Fibroblast of villous mesenchyme (primary cell): Measurements from ENCODE around the gene C1GALT1C1. TPM values are rescaled to one million over a fixed set of nuclear protein-coding genes. Genes with fewer than 3 reads are reported as not detected.
"Not testable (repeated sequence)": the region's sequence is repeated elsewhere in the genome, so short reads cannot be mapped to it uniquely, and the experiment has no call there.

Source experiments
- DNase-seq: peaks from one replicate; pipeline ENCODE4 v3.0.0-alpha.2; 2010; ENCODE audit warnings: low read depth
- H3K4me3 ChIP-seq: 2 replicates; pipeline ENCODE4 v1.5.1; 2011; ENCODE audit warnings: low read depth, mild to moderate bottlenecking, low read length
- total RNA-seq: library from RNA; depleted of rRNA; stranded (reverse); fragments of >200 nt; gene quantifications from 2 replicates; pipeline ENCODE4 v1.2.3, GENCODE V29; 2012
- TF ChIP-seq, protein P1 (sequence below): IDR thresholded peaks from 2 replicates; pipeline ENCODE4 v1.5.1; 2012; ENCODE audit warnings: low read depth, mild to moderate bottlenecking, low read length; ENCODE audit not compliant: insufficient read depth

Gene C1GALT1C1
- total RNA-seq: 35.4 and 84.2 TPM in 2 replicates

DNA sequence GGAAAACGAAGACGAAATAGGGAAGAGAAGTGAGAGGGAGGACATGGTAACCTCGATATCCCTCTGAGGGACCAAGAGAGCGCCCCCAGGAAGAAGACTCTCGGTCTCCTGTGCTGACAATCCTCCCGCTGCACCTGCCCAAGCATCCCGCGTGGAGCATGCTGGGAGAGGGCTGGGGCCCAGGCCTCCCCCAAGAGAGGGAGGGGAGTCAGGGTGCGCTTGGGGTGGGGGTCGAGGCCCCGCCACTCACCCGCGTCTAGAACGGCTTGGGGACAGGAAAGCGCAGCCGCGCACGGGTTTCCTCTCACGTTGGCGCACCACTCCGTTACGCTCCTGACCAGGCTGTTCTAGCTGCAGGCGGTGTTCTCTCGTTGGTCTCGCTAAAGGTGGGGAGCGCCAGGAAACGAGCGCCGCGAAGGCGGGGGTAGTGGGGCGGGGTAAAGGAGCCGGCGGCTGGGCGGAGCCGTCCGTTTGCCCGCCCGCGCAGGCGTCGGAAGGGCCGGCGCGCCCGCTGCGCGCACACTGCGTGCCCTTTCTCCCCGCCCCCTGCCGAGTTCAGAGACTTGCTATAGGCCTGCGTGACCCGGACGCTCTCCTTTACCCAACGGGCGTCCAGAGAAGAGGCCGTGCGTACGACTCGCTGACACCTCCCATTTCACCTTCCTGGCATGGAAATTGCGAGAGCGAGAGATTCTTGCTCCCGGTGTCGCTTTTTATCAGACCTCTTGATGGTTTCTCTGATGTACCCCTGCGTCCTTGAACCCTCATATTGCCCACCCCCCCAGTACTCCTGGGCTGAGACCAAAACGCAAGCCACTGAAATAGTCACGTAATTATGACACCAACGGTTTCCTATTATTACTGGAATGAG lies at the start of gene C1GALT1C1:
Gene C1GALT1C1 (minus strand): TSS at position 388 of the 871 bp plus-strand sequence. CDS start 2,888 bp downstream, outside the sequence.
- peak; percentile 91 for DNase-seq
- peak within 1 kb of the TSS; percentile 79 for H3K4me3 ChIP-seq
- TF ChIP-seq, protein P1, sequence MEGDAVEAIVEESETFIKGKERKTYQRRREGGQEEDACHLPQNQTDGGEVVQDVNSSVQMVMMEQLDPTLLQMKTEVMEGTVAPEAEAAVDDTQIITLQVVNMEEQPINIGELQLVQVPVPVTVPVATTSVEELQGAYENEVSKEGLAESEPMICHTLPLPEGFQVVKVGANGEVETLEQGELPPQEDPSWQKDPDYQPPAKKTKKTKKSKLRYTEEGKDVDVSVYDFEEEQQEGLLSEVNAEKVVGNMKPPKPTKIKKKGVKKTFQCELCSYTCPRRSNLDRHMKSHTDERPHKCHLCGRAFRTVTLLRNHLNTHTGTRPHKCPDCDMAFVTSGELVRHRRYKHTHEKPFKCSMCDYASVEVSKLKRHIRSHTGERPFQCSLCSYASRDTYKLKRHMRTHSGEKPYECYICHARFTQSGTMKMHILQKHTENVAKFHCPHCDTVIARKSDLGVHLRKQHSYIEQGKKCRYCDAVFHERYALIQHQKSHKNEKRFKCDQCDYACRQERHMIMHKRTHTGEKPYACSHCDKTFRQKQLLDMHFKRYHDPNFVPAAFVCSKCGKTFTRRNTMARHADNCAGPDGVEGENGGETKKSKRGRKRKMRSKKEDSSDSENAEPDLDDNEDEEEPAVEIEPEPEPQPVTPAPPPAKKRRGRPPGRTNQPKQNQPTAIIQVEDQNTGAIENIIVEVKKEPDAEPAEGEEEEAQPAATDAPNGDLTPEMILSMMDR: no peak

DNA sequence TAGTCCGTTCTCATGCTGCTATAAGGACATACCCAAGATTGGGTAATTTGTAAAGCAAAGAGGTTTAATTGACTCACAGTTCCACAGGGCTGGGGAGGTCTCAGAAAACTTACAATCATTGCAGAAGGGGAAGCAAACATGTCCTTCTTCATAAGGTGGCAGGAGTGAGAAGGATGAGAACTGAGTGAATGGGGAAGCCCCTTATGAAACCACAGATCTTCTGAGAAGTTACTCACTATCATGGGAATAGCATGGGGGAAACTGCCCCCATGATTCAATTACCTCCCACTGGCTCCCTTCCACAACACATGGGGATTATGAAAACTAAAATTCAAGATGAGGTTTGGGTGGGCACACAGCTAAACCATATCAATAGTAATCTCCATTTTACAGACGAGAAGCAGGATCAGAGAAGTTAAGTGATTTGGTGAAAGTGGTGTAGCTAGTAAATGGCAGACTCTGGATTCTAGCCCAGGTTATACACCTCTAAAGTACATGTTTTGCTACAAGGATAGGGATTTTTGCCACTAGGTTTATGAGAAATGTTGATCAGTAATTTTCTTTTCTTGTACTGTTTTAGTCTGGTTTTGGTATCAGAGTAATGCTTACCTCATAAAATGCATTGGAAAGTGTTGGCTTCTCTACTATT lies 47.3 kb upstream of the C1GALT1C1 start:
- DNase-seq: no peak
- TF ChIP-seq, protein P1: no peak
- H3K4me3 ChIP-seq: no peak overlapping the region

DNA sequence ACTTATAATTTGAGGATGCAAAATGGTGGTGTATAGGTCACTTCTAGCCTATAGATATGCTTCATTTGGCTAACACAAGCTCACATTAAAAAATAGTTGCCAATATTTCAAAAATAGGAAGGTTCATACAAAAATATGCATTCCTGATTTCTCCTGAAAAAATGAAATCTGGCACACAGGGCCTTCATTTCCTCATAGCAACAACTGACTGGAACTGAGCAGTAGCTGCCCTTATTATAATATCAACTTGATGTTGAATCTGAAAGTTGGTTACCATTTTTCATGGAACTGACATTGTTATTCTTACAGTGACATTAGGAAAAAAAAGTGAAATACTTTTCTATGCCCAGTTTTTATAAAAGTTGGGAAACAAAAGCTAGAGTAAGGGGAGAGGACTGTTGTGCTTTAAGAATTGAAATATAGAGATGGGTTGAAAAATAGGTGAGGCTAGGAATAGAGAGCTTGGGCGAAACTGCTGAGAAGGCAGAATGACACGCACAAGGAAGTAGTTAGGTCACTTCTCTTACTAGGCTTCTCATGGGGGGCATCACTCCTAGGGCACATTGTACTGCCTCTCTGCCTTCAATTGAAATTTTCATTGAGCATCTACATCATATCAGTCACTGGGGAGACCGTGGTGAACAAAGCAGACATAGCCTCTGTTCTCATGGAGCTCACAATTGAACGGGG lies 43.1 kb upstream of the C1GALT1C1 start:
- no peak for DNase-seq
- TF ChIP-seq, protein P1: no peak
- H3K4me3 ChIP-seq: no peak overlapping the region

DNA sequence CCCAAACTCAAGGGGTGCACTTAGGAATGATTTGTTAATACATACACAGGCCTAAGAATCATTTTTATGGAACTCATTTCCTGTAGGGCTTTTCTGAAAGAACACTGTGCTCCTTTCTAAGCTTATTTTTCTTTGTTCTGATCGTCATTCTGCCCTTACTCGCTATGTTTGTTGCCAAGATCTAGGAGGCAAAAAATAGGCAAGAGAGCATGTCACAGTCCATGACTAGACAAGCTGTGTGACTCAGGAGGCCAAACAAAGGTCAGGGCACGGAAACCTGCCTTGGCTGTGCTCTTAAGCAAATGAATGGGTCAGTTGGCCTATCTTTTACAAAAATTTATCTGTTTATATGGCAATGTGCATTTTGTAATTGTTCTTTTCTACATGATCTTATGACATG lies 42.5 kb upstream of the C1GALT1C1 start:
- H3K4me3 ChIP-seq: no peak overlapping the region
- TF ChIP-seq, protein P1: no peak
- DNase-seq: peak; percentile 74

- TF ChIP-seq, protein P1: no peak
- DNase-seq: peak; percentile 31
Measured at GRCh38 chrX:120671963-120672362, 42.1 kb upstream of the C1GALT1C1 start.

DNA sequence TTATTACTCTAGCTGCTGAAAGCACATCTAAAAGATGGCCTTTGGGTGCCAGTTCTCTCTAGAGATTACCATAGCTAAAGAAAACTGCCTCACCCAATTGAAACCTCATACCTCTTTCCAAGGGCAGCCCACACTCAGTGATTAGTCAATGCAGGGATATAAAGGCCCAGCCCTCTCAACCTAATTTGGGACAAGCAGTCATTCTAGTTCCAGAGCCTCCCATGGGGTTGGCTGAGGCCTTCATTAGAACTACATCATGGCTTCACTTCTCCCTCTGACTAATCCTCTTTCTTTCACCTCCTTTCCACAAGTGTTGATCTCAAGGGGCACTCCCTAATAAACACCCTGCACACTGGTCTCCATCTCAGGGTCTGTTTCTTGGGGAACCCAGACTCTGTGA lies 38.5 kb upstream of the C1GALT1C1 start:
- TF ChIP-seq, protein P1: no peak
- no peak overlapping the region for H3K4me3 ChIP-seq
- DNase-seq: no peak

More at GRCh38 chrX:120671963-120672362, 42.1 kb upstream of the C1GALT1C1 start:
- no peak overlapping the region for H3K4me3 ChIP-seq

DNA sequence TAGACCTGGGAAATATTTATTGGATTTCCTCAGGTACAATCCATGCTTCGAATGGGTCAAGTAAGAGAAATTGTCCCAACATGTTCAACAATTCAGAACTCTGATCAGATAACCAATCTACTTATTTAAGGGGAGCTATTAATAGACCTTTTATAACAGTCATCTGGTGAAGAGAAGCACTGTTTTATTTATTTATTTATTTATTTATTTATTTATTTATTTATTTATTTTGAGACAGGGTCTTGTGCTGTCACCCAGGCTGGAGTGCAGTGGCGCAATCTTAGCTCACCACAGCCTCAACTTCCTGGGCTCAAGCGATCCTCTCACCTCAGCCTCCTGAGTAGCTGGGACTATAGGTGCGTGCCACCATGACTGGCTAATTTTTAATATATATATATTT lies 34.7 kb upstream of the C1GALT1C1 start:
- not testable (repeated sequence) for DNase-seq, H3K4me3 ChIP-seq
